ENCODE data around the gene ACOT7.

The ACOT7 gene

DNA sequence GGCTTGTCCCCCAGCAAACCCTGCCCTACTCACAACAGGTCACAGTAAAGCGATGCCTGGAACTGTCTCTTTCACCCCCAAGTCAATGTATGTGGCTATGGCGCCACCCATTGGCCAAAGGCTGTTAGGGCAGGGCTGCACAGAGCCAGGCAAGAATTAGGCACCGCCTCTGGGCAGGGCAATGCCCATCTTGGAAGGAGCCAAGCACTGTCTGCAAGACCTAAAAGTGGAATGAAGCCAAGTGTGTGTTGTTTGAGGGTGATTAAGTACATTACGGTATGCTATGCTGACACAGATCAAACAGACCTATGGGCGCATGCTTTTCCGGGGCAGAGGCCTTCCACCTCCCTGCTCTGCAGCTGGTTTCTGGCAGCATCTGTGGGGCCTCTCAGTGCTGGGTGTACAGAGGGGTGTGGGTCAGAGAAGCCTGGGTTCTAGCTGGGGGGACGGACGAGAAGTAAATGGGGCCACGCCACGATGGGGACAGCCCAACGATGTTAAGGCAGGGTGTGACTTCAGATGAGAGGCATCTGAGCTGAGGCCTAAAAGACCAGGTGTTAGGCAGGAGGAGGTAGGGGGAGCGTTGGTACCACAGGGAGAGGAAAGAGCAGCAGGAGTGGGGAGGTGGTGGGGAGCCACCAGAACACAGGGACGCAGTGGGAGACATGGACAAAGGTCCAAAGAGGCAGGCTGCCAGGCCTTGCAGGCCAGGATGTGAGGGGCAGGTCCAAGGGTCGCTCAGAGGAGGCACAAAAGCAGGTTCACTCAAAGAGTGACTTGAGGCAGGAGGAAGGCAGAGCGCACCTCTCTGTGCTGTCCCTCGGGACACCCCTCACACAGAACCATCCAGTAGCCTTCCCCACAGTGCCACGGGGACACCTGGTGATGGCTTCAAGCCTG, 49.8 kb downstream of the ACOT7 start:
- no peak for DNase-seq (ENCODE audit: low read depth, low spot score)

GRCh38 chr1:6342056-6342455, 51.5 kb downstream of the ACOT7 start:
- no peak for DNase-seq (ENCODE audit: low read depth, low spot score)

- no peak for DNase-seq (ENCODE audit: low read depth, low spot score)
These were observed 54.9 kb downstream of the ACOT7 start for GRCh38 chr1:6338695-6339094.

DNA sequence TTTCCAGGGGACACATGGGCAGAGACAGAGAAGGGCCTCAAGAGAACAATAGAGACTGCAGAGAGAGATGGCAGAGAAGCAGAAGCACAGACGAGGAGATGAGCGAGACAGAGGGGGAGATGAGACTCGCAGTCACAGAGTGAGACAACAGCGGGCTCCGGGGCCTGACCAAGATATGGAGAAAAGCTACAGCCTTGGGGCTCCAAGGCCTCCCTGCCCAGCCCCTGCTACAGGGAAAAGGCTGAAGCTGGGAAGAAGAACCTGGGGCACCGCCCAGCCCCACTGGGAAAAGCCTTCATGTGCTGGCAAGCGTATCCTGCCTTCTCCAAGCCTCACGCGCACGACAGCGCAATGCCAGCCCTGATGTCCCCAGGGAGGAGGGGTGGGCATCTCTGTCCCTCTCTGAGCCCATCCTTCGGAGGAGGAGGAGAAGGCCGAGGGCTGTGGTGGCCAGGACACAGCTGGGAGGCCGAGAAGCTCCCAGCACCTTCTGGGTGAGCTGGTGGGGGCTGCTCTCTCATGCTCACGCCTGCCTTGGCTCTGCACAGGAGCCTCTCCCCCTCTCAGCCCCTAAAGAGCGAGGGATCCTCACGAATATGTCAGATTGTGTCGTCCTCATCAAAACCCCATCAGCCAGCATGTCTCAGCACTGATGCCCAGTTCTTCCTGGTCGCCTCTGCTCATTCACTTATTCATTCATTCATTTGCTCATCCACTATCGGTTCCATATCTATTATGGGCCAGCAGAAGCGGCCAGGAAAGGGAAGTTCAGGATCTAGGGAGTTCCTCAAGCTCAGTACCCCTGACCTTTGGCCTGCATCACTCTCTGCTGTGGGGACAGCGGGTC, 56.6 kb downstream of the ACOT7 start:
- DNase-seq (ENCODE audit: low read depth, low spot score), result no peak

GRCh38 chr1:6334261-6334993, 59.1 kb downstream of the ACOT7 start:
- no peak for DNase-seq (ENCODE audit: low read depth, low spot score)

- DNase-seq (ENCODE audit: low read depth, low spot score), result no peak
These were observed 60.7 kb downstream of the ACOT7 start for GRCh38 chr1:6332821-6333220.

GRCh38 chr1:6331543-6332273, 61.9 kb downstream of the ACOT7 start:
- DNase-seq (ENCODE audit: low read depth, low spot score), result no peak

GRCh38 chr1:6330410-6330911, 63.1 kb downstream of the ACOT7 start:
- no peak for DNase-seq (ENCODE audit: low read depth, low spot score)

DNA sequence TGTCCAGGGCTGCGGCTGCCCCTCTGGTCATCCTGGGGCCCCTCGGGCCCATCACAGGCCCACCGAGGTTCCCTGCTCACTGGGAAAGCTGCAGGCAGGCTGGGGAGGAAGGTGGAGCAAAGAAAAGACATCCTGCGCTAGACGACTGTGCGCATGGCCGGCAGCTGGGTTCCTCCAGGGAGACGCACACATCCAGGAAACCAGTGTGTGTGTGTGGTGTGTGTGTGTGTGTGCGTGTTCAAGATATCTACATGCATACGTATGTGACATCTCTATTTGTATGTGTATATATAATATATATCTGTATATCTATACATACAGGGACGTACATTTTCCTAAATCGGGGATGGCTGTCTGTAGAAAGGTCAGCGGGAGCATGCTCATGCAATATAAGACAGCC, 63.7 kb downstream of the ACOT7 start:
- DNase-seq (ENCODE audit: low read depth, low spot score), result no peak

GRCh38 chr1:6329396-6329795, 64.2 kb downstream of the ACOT7 start:
- DNase-seq (ENCODE audit: low read depth, low spot score), result no peak

DNA sequence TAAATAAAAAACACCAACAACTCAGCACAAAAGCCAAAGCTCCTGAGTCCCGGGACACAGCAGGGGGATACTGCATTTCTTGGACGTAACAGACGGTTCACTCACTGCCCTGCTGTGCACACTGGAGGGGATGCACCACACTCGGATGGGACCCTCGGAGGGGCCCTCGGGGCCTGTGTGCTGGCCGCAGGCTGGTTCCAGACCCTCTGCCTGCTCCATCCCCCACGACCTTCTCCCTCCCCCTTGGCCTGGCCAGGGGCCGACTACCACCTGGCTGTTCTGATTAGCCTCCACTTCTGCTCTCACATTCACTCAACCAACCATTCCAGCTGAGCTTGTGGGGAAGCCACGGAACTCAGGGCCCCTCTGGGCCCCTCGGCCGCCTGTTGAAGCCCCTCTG, 64.9 kb downstream of the ACOT7 start:
- DNase-seq (ENCODE audit: low read depth, low spot score), result no peak

- no peak for DNase-seq (ENCODE audit: low read depth, low spot score)
These were observed 65.5 kb downstream of the ACOT7 start for GRCh38 chr1:6328091-6328490.

GRCh38 chr1:6325482-6325881, 68.1 kb downstream of the ACOT7 start:
- no peak for DNase-seq (ENCODE audit: low read depth, low spot score)

GRCh38 chr1:6322161-6322560, 71.4 kb downstream of the ACOT7 start:
- DNase-seq (ENCODE audit: low read depth, low spot score), result no peak

DNA sequence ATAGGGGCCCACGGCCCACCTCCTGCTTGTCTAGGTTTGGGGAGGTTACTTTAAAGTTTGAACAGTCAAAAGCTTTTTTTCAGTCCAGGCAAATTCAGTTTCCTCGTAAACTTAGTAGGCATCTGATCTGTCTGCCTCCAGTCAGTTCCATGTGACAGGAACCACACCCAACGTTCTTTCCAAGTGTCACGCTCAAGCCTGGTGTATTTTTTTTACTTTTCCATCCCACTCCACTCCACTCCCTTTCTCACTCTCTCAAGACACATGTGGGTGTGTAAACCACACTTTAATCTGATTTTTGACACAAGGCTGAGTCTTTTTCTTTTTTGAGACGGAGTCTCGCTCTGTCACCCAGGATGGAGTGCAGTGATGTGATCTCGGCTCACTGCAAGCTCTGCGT, 72.4 kb downstream of the ACOT7 start:
- no peak for DNase-seq (ENCODE audit: low read depth, low spot score)

GRCh38 chr1:6317098-6317760, 76.3 kb downstream of the ACOT7 start:
- no peak for DNase-seq (ENCODE audit: low read depth, low spot score)

DNA sequence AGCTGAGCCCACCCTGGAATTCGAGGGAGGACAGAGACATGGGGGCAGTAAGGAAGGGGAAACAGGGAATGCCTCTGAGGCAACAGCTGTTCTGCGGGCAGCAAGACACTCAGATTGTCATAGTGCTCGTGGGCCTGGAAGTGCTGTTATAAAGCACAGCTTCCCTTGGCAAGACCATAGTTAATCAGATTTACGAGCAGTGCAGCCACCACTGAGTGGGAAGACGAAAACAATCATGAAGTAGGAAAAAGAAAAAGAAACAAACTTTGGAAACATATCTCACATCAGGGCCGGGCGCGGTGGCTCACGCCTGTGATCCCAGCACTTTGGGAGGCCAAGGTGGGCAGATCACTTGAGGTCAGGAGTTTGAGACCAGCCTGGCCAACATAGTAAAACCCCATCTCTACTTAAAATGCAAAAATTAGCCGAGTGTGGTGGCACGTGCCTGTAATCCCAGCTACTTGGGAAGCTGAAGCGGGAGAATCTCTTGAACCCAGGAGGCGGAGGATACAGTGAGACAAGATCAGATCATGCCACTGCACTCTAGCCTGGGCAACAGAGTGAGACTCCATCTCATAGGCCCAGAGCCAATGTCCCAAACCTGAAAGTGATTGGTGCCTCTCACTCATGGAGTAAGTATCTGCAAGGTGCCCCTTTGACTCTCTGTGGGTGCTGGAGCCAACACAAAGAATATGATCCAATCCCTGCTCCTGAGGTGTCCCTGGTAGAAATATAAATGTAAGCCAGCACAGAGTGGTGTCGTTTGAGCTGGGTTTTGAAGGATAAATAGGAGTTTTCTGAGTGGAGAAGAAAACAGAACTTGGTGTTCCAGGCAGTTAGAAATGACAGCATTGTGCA, 77.1 kb downstream of the ACOT7 start:
- no peak for DNase-seq (ENCODE audit: low read depth, low spot score)

DNA sequence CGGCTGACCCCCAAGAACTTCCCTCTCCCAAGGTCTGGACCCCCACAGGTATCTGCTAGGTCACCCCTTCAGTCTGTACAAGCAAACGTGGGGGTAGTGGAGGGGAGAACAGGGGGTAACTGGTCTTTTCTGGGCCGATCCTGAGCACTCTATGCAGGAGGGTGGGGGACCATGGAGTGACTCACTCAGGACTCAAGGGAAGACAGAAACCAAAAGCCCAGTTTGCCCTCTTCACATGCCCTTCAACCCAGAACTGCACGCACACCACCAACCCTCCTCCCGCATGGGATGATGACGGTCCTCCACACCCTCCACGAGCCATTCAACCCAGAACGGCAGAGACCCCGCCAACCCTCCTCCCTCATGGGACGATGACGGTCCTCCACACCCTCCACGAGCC, 79.1 kb downstream of the ACOT7 start:
- no peak for DNase-seq (ENCODE audit: low read depth, low spot score)

- no peak for DNase-seq (ENCODE audit: low read depth, low spot score)
These were observed 80.0 kb downstream of the ACOT7 start for GRCh38 chr1:6313393-6314200.

Measured in iPS DF 19.7 (cell line).